Activated T-cell treated with anti-CD3 and anti-CD28 coated beads for 4 hours (primary cell): ENCODE data around the gene GAB1.

Source experiments
- DNase-seq: peaks from one replicate; pipeline ENCODE4 v3.0.0-alpha.2; 2020

The GAB1 gene

GRCh38 chr4:143424276-143424675 lies 87.6 kb downstream of the GAB1 start:
- no peak for DNase-seq

GRCh38 chr4:143431526-143432257 lies 95.0 kb downstream of the GAB1 start:
- DNase-seq = no peak

- no peak for DNase-seq
These were observed 95.5 kb downstream of the GAB1 start for GRCh38 chr4:143432258-143432591.

- no peak for DNase-seq
These were observed 96.6 kb downstream of the GAB1 start for GRCh38 chr4:143433231-143433630.

GRCh38 chr4:143435955-143436354 lies 99.3 kb downstream of the GAB1 start:
- no peak for DNase-seq

GRCh38 chr4:143437476-143437875 lies 100.8 kb downstream of the GAB1 start:
- no peak for DNase-seq

GRCh38 chr4:143437937-143438336 lies 101.3 kb downstream of the GAB1 start:
- DNase-seq = no peak

- no peak for DNase-seq
These were observed 102.0 kb downstream of the GAB1 start for GRCh38 chr4:143438710-143439109.

- no peak for DNase-seq
These were observed 104.4 kb downstream of the GAB1 start for GRCh38 chr4:143441109-143441508.

GRCh38 chr4:143441678-143442077 lies 105.0 kb downstream of the GAB1 start:
- DNase-seq = no peak

GRCh38 chr4:143443728-143444127 lies 107.1 kb downstream of the GAB1 start:
- DNase-seq = no peak

GRCh38 chr4:143451186-143451585 lies 114.5 kb downstream of the GAB1 start:
- no peak for DNase-seq

- DNase-seq = no peak
These were observed 118.5 kb downstream of the GAB1 start for GRCh38 chr4:143455211-143455610.

- DNase-seq = no peak
These were observed 122.3 kb downstream of the GAB1 start for GRCh38 chr4:143458966-143459365.

- no peak for DNase-seq
These were observed 136.9 kb downstream of the GAB1 start for GRCh38 chr4:143473334-143474126.

- DNase-seq = no peak
These were observed 140.8 kb downstream of the GAB1 start for GRCh38 chr4:143477487-143477886.

- no peak for DNase-seq
These were observed 144.7 kb downstream of the GAB1 start for GRCh38 chr4:143481361-143481760.

- no peak for DNase-seq
These were observed 146.2 kb downstream of the GAB1 start for GRCh38 chr4:143482840-143483239.

GRCh38 chr4:143486314-143486713 lies 149.6 kb downstream of the GAB1 start:
- no peak for DNase-seq

GRCh38 chr4:143488687-143489086 lies 152.0 kb downstream of the GAB1 start:
- no peak for DNase-seq

- no peak for DNase-seq
These were observed 152.4 kb downstream of the GAB1 start for GRCh38 chr4:143489106-143489505.

GRCh38 chr4:143498021-143498420 lies 161.3 kb downstream of the GAB1 start:
- no peak for DNase-seq

GRCh38 chr4:143502231-143502630 lies 165.6 kb downstream of the GAB1 start:
- DNase-seq = no peak

GRCh38 chr4:143506031-143506430 lies 169.4 kb downstream of the GAB1 start:
- no peak for DNase-seq

- no peak for DNase-seq
These were observed 175.2 kb downstream of the GAB1 start for GRCh38 chr4:143511906-143512305.
